Islet precursor cell (in vitro differentiated cells): ENCODE measurements around the gene KATNAL2.

Source experiments
- DNase-seq: peaks from one replicate; pipeline ENCODE4 v3.0.0-alpha.2; 2018

Gene KATNAL2

DNA sequence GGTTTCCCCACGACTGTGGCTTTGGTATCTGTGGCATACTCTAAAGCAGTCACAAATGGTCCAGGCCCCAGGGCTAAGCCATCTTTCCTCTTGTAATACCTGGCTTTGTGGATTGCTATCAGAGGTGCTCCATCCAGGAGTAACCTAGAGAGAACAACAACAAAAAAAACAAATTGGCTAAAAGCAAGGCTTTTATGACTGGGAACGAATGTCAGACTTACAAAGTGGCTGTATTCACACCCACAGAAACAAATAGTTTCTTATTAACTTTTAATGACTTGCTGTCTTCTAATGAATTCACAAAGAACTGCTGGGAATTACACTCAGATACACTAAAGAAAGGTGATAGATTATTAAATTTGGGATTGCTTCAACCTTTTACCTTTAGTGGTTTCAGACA lies 197.8 kb downstream of the KATNAL2 start:
- DNase-seq: no peak

DNA sequence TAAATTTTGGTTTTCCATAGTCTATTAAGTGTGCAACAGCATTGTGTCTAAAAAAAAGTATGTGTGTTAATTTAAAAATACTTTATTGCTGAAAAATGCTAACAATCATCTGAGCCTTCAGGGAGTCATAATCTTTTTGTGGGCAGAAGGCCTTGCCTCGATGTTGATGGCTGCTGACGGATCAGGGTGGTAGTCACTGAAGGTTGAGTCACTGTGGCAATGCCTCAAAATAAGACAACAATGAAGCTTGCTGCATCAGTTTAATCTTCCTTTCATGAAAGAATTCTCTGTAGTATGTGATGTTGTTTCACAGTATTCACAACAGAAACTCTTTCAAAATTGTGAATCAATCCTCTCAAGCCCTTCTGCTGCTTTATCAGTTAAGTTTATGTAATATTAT lies 201.6 kb downstream of the KATNAL2 start:
- no peak for DNase-seq

DNA sequence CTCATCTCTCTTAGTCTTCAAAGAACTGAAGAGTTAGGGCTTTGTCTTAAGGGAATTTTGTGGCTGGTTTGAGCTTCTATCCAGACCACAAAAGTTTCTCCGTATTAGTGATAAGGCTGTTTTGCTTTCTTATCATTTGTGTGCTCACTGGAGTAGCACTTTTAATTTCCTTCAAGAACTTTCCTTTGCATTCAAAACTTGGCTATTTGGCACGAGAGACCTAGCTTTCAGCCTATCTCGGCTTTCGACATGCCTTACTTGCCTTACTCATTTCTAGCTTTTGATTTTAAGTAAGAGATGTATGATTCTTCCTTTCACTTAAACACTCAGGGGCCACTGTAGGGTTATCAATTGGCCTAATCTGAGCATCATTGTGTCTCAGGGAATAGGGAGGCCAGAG lies 203.0 kb downstream of the KATNAL2 start:
- no peak for DNase-seq

DNA sequence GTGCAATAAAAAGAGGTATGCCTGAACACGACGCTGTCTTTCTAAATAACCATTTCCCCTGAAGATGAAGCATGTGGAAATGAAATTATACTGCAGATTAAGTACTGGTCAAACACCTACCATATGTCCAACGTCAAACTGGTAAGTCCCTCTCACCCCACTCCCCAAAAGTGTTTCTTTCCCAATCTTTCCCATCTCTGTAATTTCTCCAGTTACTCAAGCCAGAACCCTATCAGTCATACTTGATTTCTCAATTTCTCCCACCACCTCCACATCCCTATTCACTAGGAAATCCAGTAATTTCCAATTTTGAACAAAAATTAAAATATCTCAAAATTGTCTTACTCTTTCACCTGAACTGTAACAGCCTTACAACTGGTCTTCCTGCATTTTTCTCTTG lies 203.7 kb downstream of the KATNAL2 start:
- DNase-seq: no peak

DNA sequence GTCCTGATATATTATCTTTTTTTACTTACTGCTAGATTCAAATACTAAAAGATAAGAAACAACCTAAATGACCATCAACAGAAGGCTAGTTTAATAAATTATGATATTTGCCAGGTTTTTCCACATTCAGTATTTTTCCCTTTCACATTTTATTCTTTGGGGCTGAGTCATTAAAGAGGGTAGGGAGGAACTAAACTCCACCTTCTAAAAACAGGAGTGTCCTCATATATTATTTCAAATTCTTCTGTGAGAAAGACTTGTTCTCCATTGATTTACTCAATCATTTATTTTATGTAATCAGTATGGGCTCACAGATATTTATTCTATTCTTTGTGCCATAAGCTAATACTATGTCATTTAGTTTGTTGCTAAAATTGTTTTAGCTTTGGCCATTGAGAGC lies 223.9 kb downstream of the KATNAL2 start:
- no peak for DNase-seq

DNA sequence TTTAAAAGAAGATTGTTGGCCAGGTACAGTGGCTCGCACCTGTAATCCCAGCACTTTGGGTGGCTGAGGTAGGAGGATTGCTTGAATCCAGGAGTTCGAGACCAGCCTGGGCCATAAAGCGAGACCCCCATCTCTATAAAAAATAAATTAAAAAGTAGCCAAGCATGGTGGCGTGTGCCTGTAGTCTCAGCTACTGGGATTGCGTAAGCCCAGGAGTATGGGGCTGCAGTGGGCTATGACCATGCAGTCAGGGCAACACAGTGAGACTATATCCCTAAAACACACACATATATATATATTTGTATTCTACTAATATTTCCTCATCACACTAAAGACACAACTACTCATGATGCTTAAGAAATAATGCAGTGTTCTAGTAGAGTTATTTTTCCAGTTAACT lies 225.8 kb downstream of the KATNAL2 start:
- no peak for DNase-seq

DNA sequence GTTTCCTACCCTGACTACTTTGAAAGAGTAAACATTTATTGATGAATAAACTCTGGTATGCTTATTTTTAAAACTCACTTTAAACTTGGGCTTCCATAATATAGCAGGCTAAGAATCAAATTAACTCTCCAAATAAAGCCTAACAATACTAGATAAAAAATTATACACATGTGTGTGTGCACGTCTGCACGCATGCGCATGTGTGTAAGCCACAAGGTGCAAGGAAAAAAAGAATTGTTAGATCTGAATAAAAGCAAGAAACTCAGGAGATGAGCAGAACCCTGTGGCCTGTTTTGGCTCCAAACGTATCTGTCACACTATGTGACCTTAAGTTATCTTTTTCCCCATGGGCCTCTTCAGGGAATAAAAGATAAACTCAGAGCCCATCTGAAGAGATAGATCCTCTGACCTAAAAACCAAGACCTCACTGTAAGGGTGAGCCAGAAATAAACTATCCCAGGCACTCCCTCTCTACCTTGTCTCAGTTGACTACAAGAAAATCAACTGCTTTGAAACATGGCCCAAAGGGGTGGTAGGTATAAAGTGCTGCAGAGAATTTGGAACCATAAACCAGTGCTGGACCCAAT lies 226.6 kb downstream of the KATNAL2 start:
- DNase-seq: no peak

DNA sequence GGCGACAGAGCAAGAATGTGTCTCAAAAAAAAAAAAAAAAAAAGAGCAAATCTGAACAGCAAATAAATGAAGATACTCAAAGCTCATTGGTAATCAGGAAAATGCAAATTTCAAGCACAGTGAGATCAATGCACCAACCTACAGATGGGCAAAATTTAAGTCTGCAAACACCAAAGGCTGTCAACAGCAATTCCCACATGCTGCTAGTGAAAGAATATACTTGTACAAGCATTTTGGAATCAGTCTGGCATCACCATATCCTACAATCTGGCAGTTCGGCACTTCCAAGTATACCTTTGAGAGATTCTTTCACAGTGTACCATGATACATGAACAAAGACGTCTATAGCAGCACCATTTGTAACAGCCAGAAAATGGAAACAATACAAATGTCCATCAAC lies 228.8 kb downstream of the KATNAL2 start:
- DNase-seq: no peak

DNA sequence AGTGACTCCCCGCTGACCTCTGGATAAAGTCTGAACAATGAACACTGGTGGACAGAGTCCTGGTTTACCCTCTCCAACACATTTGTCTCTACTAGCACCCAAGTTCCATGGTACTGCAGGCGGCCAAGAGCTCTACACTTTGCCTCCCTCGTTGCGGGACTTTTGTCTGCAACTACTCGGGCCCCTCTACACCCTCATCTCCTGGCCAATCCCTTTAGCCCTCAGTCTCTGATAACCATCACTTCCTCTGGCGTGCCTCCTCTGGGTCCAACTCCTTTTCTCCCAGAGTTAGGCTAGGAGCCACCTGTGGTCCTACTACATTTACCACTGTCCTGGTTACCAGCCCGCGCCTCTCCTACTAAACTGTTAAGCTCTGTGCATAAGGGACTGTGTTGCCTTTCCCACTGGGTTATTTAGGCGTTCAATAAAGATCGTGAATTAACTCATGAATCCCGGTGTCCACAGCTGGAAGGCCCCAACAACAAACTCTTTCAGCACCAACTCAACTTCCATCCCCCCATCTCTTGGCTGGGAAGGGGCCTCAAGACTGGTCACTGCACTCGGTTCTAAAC lies 232.1 kb downstream of the KATNAL2 start:
- DNase-seq: peak; percentile 60

DNA sequence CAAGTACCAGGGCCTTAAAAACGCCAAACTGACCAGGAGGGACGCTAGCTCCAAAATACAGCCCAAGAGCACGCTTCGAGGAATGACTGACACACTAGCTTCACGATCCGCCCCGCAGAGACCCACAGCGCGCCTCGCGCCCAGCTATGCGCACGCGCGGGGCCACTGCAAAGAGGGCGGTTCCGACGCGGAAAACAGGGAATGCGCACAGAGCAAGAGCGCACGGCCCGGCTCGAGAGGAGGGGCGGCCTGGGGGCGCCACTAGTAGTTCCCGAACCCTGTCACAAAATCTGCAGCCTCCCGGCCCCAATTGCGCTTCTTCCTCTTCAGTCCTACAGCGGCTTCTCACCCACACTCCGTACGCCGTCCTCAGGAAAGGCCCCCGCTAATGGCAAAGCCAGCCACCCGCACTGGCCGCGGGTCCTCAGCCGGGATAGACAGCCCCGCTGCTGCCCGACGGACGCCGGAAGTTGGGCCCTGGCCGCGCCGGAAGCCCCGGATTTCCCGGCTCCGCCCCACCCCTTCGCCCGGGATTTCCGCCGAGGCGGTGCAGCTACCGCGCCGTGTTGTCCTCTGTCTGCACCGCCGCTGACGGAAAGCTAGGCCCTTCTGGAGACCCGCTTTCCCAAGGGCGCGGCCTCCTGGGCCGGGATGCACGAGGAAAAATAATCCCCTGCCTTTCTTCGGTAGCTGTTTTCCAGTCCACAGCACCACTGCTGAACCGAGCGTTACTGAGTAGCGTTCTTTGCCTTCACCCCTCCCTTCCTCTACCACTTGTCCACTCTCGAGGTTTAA lies 232.8 kb downstream of the KATNAL2 start, which contains the start of gene HDHD2:
Gene HDHD2, minus strand, starts transcription at position 472 of the 795 bp plus-strand sequence. CDS start 14,061 bp downstream, outside the sequence.
- DNase-seq: peak; percentile 93

DNA sequence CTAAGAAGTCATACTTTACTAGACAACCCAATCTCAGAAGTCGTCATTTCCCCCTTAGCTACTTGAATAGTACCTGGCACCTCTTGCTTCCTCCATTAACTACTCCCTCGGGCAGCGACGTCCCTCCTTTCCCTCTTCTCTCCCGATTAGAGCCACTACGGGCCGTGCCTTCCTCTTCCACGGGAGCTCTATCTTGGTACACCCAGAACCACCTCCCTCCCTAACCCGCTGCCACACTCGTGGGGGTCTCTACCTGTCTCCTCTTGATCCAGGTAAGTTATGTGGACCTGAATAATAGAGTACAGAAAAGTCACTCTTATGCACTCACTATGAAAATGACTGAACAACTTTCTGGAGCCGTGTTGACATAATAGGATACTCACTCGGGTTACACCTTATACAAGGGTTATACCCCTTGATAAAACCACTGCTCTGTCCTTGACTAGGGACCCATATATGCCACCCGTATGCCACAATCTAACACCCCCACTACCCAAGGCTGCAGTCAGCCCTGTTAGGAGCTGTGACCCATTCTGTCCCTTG lies 233.5 kb downstream of the KATNAL2 start:
- peak; percentile 55 for DNase-seq

DNA sequence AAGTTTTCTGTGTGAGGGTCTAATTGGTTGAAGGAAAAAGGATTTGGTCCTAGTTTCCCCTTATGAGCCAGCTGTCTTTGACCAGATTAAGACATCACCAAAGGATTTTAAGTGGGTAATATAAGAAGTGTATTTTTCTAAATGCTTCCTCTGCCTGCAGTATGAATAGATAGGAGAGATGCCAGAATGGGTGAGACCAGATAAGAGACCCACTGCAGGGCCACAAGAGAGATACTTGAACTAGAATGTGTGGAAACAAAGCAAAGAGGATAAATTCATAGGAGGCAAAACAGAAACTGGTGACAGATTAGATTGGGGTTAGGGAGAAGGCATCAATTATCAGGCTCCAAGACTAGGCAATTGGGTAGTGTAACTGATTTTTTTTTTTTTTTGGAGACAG lies 234.0 kb downstream of the KATNAL2 start:
- no peak for DNase-seq
